Right lobe of liver (tissue), 4 donors: ENCODE measurements around the gene ZBTB22.
"Not testable (repeated sequence)": the region's sequence is repeated elsewhere in the genome, so short reads cannot be mapped to it uniquely, and the experiment has no call there.

Source experiments
- POLR2A ChIP-seq: fragments of 450-650 bp; IDR thresholded peaks from one replicate; pipeline ENCODE4 v1.6.1; 2017; ENCODE audit warnings: antibody characterized with exemption, mild to moderate bottlenecking
- TF ChIP-seq, protein P1 (sequence below), 4 donors: fragments of 200-600 bp in 3 of 4; fragments of 450-650 bp in 1 of 4; IDR thresholded peaks; one replicate each; pipeline versions ENCODE4 v1.5.1 to v1.8.0; 2016 to 2022; ENCODE audit warnings: antibody characterized with exemption in 4 of 4, mild to moderate bottlenecking in 2 of 4
- donor health status: DM: no; HTN: no; CAD: no.
- donor health status: DM: no; HTN: no; CAD: no.
- donor health status: DM: no; HTN: yes; CAD: no.

DNA sequence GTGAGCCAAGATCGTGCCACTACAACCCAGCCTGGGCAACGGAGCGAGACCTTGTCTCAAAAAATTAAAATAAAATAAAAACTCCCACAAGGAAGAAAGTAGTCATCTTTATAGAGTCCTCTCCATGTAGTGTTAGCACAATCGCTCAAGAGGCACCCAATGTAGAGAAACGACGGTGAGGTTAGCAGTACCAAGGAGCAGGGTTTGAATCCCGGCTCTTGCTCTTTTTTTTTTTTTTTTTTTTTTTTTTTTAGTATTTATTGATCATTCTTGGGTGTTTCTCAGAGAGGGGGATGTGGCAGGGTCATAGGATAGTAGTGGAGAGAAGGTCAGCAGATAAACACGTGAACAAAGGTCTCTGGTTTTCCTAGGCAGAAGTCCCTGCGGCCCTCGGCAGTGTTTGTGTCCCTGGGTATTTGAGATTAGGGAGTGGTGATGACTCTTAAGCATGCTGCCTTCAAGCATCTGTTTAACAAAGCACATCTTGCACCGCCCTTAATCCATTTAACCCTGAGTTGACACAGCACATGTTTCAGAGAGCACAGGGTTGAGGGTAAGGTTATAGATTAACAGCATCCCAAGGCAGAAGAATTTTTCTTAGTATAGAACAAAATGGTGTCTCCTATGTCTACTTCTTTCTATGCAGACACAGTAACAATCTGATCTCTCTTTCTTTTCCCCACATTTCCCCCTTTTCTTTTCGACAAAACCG is 39.8 kb upstream of the ZBTB22 start:
- TF ChIP-seq, protein P1, sequence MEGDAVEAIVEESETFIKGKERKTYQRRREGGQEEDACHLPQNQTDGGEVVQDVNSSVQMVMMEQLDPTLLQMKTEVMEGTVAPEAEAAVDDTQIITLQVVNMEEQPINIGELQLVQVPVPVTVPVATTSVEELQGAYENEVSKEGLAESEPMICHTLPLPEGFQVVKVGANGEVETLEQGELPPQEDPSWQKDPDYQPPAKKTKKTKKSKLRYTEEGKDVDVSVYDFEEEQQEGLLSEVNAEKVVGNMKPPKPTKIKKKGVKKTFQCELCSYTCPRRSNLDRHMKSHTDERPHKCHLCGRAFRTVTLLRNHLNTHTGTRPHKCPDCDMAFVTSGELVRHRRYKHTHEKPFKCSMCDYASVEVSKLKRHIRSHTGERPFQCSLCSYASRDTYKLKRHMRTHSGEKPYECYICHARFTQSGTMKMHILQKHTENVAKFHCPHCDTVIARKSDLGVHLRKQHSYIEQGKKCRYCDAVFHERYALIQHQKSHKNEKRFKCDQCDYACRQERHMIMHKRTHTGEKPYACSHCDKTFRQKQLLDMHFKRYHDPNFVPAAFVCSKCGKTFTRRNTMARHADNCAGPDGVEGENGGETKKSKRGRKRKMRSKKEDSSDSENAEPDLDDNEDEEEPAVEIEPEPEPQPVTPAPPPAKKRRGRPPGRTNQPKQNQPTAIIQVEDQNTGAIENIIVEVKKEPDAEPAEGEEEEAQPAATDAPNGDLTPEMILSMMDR (IDR thresholded peaks at IDR 0.05), result not testable (repeated sequence)
- TF ChIP-seq POLR2A, result not testable (repeated sequence)
